HEK293 (cell line): ENCODE data around the gene MRPL43.

Experiments used
- CTCF ChIA-PET: fragments of 350-600 bp; formaldehyde crosslinking; extraction: SDS; loops from one replicate; lab custom pipeline; 2021; ENCODE audit warnings: antibody characterized with exemption; lab: Yijun Ruan, JAX
- POLR2A ChIA-PET: fragments of 300-600 bp; formaldehyde crosslinking; extraction: SDS; loops from one replicate; lab custom pipeline; 2020; ENCODE audit warnings: antibody characterized with exemption, inconsistent platforms; lab: Yijun Ruan, JAX
- H3K27ac ChIP-seq: fragments of 200-500 bp; sonication (Bioruptor generic); 2 replicates; pipeline ENCODE4 v1.5.1; 2014; ENCODE audit warnings: low read depth, low read length, control low read depth, inconsistent platforms; ENCODE audit errors: extremely low read depth
- H3K36me3 ChIP-seq, 2 experiments: fragments of 200-500 bp in 1 of 2; sonication (Bioruptor generic) in 1 of 2; 1 replicate in 1 of 2; 2 replicates in 1 of 2; pipeline ENCODE4 v1.5.1; 2014 to 2017; ENCODE audit warnings: inconsistent platforms in 2 of 2, low read length in 2 of 2; ENCODE audit not compliant: control insufficient read depth in 2 of 2, insufficient read depth in 1 of 2
- H3K4me1 ChIP-seq: fragments of 200-500 bp; sonication (Bioruptor generic); 2 replicates; pipeline ENCODE4 v1.5.1; 2014; ENCODE audit warnings: mild to moderate bottlenecking, low read length, inconsistent platforms; ENCODE audit not compliant: control insufficient read depth, insufficient read depth
- H3K4me3 ChIP-seq: 2 replicates; pipeline ENCODE4 v1.5.1; 2011; ENCODE audit warnings: low read depth, mild to moderate bottlenecking, control low read depth, low read length, moderate library complexity
- H3K9me3 ChIP-seq: fragments of 200-500 bp; sonication (Bioruptor generic); 2 replicates; pipeline ENCODE4 v1.5.1; 2014; ENCODE audit warnings: low read depth, low read length, inconsistent platforms; ENCODE audit not compliant: control insufficient read depth, insufficient read depth
- BCL11A ChIP-seq: fragments of 450-650 bp; formaldehyde crosslinking; IDR thresholded peaks from 2 replicates; pipeline ENCODE4 v1.5.1; 2016; ENCODE audit warnings: low read depth, missing biosample characterization, missing genetic modification characterization
- EGR2 ChIP-seq: fragments of 450-650 bp; formaldehyde crosslinking; IDR thresholded peaks from 2 replicates; pipeline ENCODE4 v1.5.1; 2016; ENCODE audit warnings: low read depth, missing biosample characterization, missing genetic modification characterization
- GLIS2 ChIP-seq: fragments of 450-650 bp; formaldehyde crosslinking; IDR thresholded peaks from 2 replicates; pipeline ENCODE4 v1.5.1; 2016; ENCODE audit warnings: missing biosample characterization, missing genetic modification characterization
- KLF8 ChIP-seq: fragments of 450-650 bp; formaldehyde crosslinking; IDR thresholded peaks from 2 replicates; pipeline ENCODE4 v1.5.1; 2016; ENCODE audit warnings: missing biosample characterization, missing genetic modification characterization
- MEIS1 ChIP-seq: sonication (generic); formaldehyde crosslinking; IDR thresholded peaks from 2 replicates; pipeline ENCODE4 v1.8.1; 2022; ENCODE audit warnings: missing genetic modification reagents, mild to moderate bottlenecking, borderline replicate concordance
- MYNN ChIP-seq: fragments of 450-650 bp; formaldehyde crosslinking; IDR thresholded peaks from 2 replicates; pipeline ENCODE4 v1.5.1; 2016; ENCODE audit warnings: missing biosample characterization, missing genetic modification characterization, borderline replicate concordance
- OSR2 ChIP-seq: fragments of 450-650 bp; formaldehyde crosslinking; IDR thresholded peaks from 2 replicates; pipeline ENCODE4 v1.5.1; 2016; ENCODE audit warnings: missing biosample characterization, missing genetic modification characterization
- OVOL3 ChIP-seq: fragments of 450-650 bp; formaldehyde crosslinking; IDR thresholded peaks from 2 replicates; pipeline ENCODE4 v1.5.1; 2016; ENCODE audit warnings: missing biosample characterization, missing genetic modification characterization
- REPIN1 ChIP-seq: fragments of 450-650 bp; formaldehyde crosslinking; IDR thresholded peaks from 2 replicates; pipeline ENCODE4 v1.5.1; 2017; ENCODE audit warnings: missing biosample characterization, missing genetic modification characterization, low read depth
- SETDB1 ChIP-seq: IDR thresholded peaks from one replicate; pipeline ENCODE4 v1.6.1; 2017; ENCODE audit warnings: mild to moderate bottlenecking, low read length, moderate library complexity, mixed read lengths; ENCODE audit not compliant: insufficient read length
- SP7 ChIP-seq: fragments of 450-650 bp; formaldehyde crosslinking; IDR thresholded peaks from 2 replicates; pipeline ENCODE4 v1.5.1; 2016; ENCODE audit warnings: missing biosample characterization, missing genetic modification characterization
- ZFP69B ChIP-seq: fragments of 450-650 bp; formaldehyde crosslinking; IDR thresholded peaks from 2 replicates; pipeline ENCODE4 v1.5.1; 2016; ENCODE audit warnings: missing biosample characterization, missing genetic modification characterization
- ZNF112 ChIP-seq: fragments of 450-650 bp; formaldehyde crosslinking; IDR thresholded peaks from 2 replicates; pipeline ENCODE4 v1.5.0; 2017; ENCODE audit warnings: missing biosample characterization, missing genetic modification characterization
- ZNF19 ChIP-seq: fragments of 450-650 bp; formaldehyde crosslinking; IDR thresholded peaks from 2 replicates; pipeline ENCODE4; 2016; ENCODE audit warnings: missing biosample characterization, missing genetic modification characterization, low read depth
- ZNF2 ChIP-seq: fragments of 450-650 bp; formaldehyde crosslinking; IDR thresholded peaks from 2 replicates; pipeline ENCODE4 v1.5.1; 2016; ENCODE audit warnings: missing biosample characterization, missing genetic modification characterization
- ZNF223 ChIP-seq: fragments of 450-650 bp; formaldehyde crosslinking; IDR thresholded peaks from 2 replicates; pipeline ENCODE4 v1.5.1; 2016; ENCODE audit warnings: missing biosample characterization, missing genetic modification characterization
- ZNF366 ChIP-seq: fragments of 450-650 bp; formaldehyde crosslinking; conservative IDR thresholded peaks from 2 replicates; pipeline ENCODE4 v1.5.1; 2016; ENCODE audit warnings: missing biosample characterization, missing genetic modification characterization
- ZNF426 ChIP-seq: fragments of 450-650 bp; formaldehyde crosslinking; IDR thresholded peaks from 2 replicates; pipeline ENCODE4 v1.5.1; 2017; ENCODE audit warnings: missing biosample characterization, missing genetic modification characterization, mild to moderate bottlenecking, inconsistent platforms, moderate library complexity
- ZNF514 ChIP-seq: fragments of 450-650 bp; formaldehyde crosslinking; IDR thresholded peaks from 2 replicates; pipeline ENCODE4 v1.5.1; 2016; ENCODE audit warnings: missing biosample characterization, missing genetic modification characterization
- ZNF561 ChIP-seq: fragments of 450-650 bp; IDR thresholded peaks from 2 replicates; pipeline ENCODE4 v1.5.1; 2018; ENCODE audit warnings: missing biosample characterization, missing genetic modification characterization, borderline replicate concordance
- ZNF571 ChIP-seq: fragments of 450-650 bp; formaldehyde crosslinking; IDR thresholded peaks from 2 replicates; pipeline ENCODE4 v1.5.0; 2017; ENCODE audit warnings: missing biosample characterization, missing genetic modification characterization
- ZNF660 ChIP-seq: fragments of 450-650 bp; IDR thresholded peaks from 2 replicates; pipeline ENCODE4 v1.5.1; 2018; ENCODE audit warnings: missing biosample characterization, mild to moderate bottlenecking, missing genetic modification characterization
- ZNF692 ChIP-seq: fragments of 450-650 bp; formaldehyde crosslinking; IDR thresholded peaks from 2 replicates; pipeline ENCODE4 v1.5.1; 2016; ENCODE audit warnings: missing biosample characterization, missing genetic modification characterization
- ZSCAN18 ChIP-seq: fragments of 450-650 bp; formaldehyde crosslinking; IDR thresholded peaks from 2 replicates; pipeline ENCODE4 v1.5.1; 2016; ENCODE audit warnings: missing biosample characterization, missing genetic modification characterization
- ZXDB ChIP-seq: fragments of 450-650 bp; formaldehyde crosslinking; IDR thresholded peaks from 2 replicates; pipeline ENCODE4 v1.5.1; 2016; ENCODE audit warnings: missing biosample characterization, missing genetic modification characterization
- TF ChIP-seq, protein P1 (sequence below): fragments of 450-650 bp; formaldehyde crosslinking; IDR thresholded peaks from 2 replicates; pipeline ENCODE4 v1.5.1; 2016; ENCODE audit warnings: missing biosample characterization, missing genetic modification characterization

Gene MRPL43

DNA sequence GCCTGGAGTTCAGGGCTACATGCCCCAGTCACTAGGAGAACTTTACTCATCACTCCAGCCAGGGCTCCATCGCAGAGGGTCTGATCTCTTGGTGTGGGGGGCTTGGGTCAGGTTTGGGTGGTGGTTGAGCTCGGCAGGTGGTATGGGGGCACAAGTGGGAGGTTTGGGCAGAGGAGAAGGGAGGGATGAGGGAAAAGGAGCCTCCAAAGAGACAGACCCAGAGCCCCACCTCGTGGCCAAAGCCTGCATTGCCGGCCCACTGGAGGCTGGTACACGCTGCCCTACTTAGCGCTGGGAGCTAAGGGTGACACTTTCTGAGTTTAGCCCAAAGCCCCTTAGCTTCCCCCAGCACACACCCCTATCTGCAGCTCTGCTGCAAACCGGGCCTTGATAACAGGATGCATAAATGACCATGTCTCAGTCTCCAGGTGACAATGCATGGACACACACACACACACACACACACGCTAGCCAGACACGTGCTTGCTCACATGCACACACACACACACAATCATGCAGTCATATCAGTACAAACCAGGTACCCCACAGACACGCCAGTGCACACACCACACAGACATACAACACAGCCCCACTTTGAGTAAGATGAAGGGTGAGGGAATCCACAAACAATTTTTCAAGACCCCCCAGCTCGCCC, 27.1 kb upstream of the MRPL43 start (continued):
- TF ChIP-seq ZNF19 (tag by site-specific recombination) (no peak), ZNF426 (tag by site-specific recombination) (no peak), ZSCAN18 (tag by site-specific recombination) (no peak; the same call in 1 of the 2 replicates), EGR2 (peak; percentile 70; the same call in 1 of the 2 replicates), ZNF112 (no peak), ZNF2 (tag by site-specific recombination) (peak; percentile 49; the same call in 1 of the 2 replicates), ZNF660 (no peak)

GRCh38 chr10:101013365-101013825, 26.1 kb upstream of the MRPL43 start:
- TF ChIP-seq, protein P1, sequence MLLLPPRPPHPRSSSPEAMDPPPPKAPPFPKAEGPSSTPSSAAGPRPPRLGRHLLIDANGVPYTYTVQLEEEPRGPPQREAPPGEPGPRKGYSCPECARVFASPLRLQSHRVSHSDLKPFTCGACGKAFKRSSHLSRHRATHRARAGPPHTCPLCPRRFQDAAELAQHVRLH (tag by site-specific recombination) = peak; percentile 45; the same call in 1 of the 2 replicates
- TF ChIP-seq ZNF366 (tag by site-specific recombination) (0 out of 2 replicates have a peak, but pooled peaks have one; percentile 15), OVOL3 (tag by site-specific recombination) (no peak)
- TF ChIP-seq, all 188 proteins: peak for 2
- CTCF ChIA-PET = interaction anchor here (0.6 to 7.2 kb wide), 21 partner anchors 9 to 450 kb away, joined by 3 to 274 read pairs (median 7); partner anchors contain the start of genes KAZALD1, LZTS2, MRPL43 and PDZD7
- Histone ChIP-seq H3K27ac (no peak overlapping the region), H3K4me1 (peaks cover 2% of the 10 kb centered on the region; the same call in 1 of the 2 replicates), H3K36me3 (no peaks in the 10 kb centered on the region), H3K9me3 (no peaks in the 10 kb centered on the region), H3K4me3 (no peak overlapping the region)
- POLR2A ChIA-PET = interaction anchor here (2.7 kb wide), 1 partner anchor 16 kb away, joined by 14 read pairs; no protein-coding TSS in a partner anchor

GRCh38 chr10:101012525-101013364, 25.4 kb upstream of the MRPL43 start:
- Histone ChIP-seq H3K36me3 (peaks cover 0 to 2% of the 10 kb centered on the region in 2 experiments; a peak in 1 of 3 replicates), H3K4me1 (peaks cover 4% of the 10 kb centered on the region; the same call in 1 of the 2 replicates), H3K27ac (no peak overlapping the region), H3K9me3 (no peaks in the 10 kb centered on the region), H3K4me3 (no peak overlapping the region)
- CTCF ChIA-PET = interaction anchor here (0.6 to 4.8 kb wide), 9 partner anchors 9 to 132 kb away, joined by 3 to 64 read pairs (median 6); partner anchors contain the start of gene LZTS2
- POLR2A ChIA-PET = interaction anchor here (2.4 kb wide), 1 partner anchor 14 kb away, joined by 7 read pairs; no protein-coding TSS in a partner anchor
- no peak for TF ChIP-seq ZFP69B (tag by site-specific recombination)
- no peak for TF ChIP-seq MYNN (tag by site-specific recombination)
- no peak for TF ChIP-seq SP7
- TF ChIP-seq ZNF561 (tag by site-specific recombination) = peak; percentile 74; the same call in 1 of the 2 replicates
- no peak for TF ChIP-seq MEIS1
- no peak for TF ChIP-seq ZNF571 (tag by site-specific recombination)
- no peak for TF ChIP-seq ZNF223 (tag by site-specific recombination)
- TF ChIP-seq REPIN1 (tag by site-specific recombination) = no peak
- TF ChIP-seq GLIS2 (tag by site-specific recombination) = peak; percentile 51; the same call in 1 of the 2 replicates
- no peak for TF ChIP-seq EGR2
- no peak; the same call in 1 of the 2 replicates for TF ChIP-seq BCL11A
- 0 out of 2 replicates have a peak, but pooled peaks have one; percentile 24 for TF ChIP-seq ZXDB (tag by site-specific recombination)
- TF ChIP-seq ZNF514 = no peak
- TF ChIP-seq SETDB1 = no peak
- TF ChIP-seq ZNF2 (tag by site-specific recombination) = peak; percentile 35; the same call in 1 of the 2 replicates
- TF ChIP-seq OSR2 (tag by site-specific recombination) = no peak
- 0 out of 2 replicates have a peak, but pooled peaks have one; percentile 25 for TF ChIP-seq ZNF692 (tag by site-specific recombination)
- no peak for TF ChIP-seq KLF8 (tag by site-specific recombination)
